Activated B cell treated with CpG ODN at 0.5 μM for 24 hours (primary cell): ENCODE results near the gene SCN1B. TPM values are rescaled to one million over a fixed set of nuclear protein-coding genes. Genes with fewer than 3 reads are reported as not detected.
"Not testable (repeated sequence)": the region's sequence is repeated elsewhere in the genome, so short reads cannot be mapped to it uniquely, and the experiment has no call there.

Experiments
- ATAC-seq: fragments of 200-7000 bp; cut with Tn5 transposase; one replicate; pipeline ENCODE4 v1.10.0; 2021; ENCODE audit warnings: low read depth, mild to moderate bottlenecking, moderate library complexity
- CTCF ChIA-PET: fragments of 350-600 bp; sonication (Branson Sonifier 250); formaldehyde crosslinking; loops from one replicate; lab custom pipeline; 2021; ENCODE audit warnings: antibody characterized with exemption; lab: Charles Lee
- POLR2A ChIA-PET: fragments of 350-600 bp; sonication (Branson Sonifier 250); formaldehyde crosslinking; loops from one replicate; lab custom pipeline; 2021; ENCODE audit warnings: antibody characterized with exemption; lab: Charles Lee
- DNase-seq: peaks from one replicate; pipeline ENCODE4 v3.0.0; 2022
- H3K27ac Mint-ChIP-seq: one replicate; pipeline ENCODE4 v1.8.0; 2020; ENCODE audit warnings: mixed read lengths
- H3K27me3 Mint-ChIP-seq: one replicate; pipeline ENCODE4 v1.8.0; 2021; ENCODE audit warnings: mixed read lengths
- H3K36me3 Mint-ChIP-seq: one replicate; pipeline ENCODE4 v1.8.0; 2021; ENCODE audit warnings: low read depth, mixed read lengths
- H3K4me1 Mint-ChIP-seq: one replicate; pipeline ENCODE4 v1.8.0; 2021; ENCODE audit warnings: mixed read lengths
- H3K4me3 Mint-ChIP-seq: one replicate; pipeline ENCODE4 v1.8.0; 2020; ENCODE audit warnings: mild to moderate bottlenecking, mixed read lengths
- H3K9me3 Mint-ChIP-seq: one replicate; pipeline ENCODE4 v1.8.0; 2020; ENCODE audit warnings: mixed read lengths
- CTCF ChIP-seq: fragments of 200-600 bp; IDR thresholded peaks from one replicate; pipeline ENCODE4 v1.8.0; 2022; ENCODE audit warnings: antibody characterized with exemption, mild to moderate bottlenecking
- intact Hi-C: fragments of 100-400 bp; cut with micrococcal nuclease; formaldehyde crosslinking; loops from one replicate; pipeline ENCODE4 v1.15.1; 2024
- total RNA-seq: library from RNA; stranded (reverse); gene quantifications from 2 replicates; pipeline ENCODE4 v1.2.3, GENCODE V29; 2022

The SCN1B gene
- total RNA-seq, 1 donor from 2014 or later: 0.47 TPM

DNA sequence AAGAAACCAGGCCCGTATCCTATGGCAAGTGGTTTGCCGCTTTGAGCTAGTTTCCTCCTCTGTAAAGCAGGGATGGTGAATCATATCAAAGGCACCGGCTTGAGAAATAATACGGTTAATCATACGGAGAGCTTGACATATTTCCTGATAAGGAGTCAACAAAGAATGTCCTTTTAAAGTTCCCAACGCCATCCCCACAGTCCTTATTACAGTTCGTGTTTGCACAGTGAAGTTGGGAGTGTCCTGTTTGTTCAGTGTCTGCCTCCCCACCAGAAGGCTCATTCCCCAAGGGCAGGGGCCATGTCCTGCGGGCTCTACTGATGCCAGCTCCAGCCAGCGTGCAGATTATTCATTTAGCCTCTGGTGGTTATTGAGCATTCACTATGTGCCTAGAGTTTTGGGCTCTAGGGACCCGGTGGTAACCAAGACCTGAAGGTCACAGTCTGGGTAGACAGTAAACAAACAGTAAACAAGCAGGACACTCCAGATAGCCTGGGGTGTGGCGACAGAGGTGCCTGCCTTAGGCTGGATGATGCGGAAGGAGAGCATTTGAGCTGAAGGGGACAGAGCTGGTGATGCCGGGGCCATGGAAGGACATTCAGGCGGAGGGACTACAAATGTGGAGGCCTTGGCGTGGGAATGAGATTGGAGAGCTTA lies 23.8 kb upstream of the SCN1B start:
- H3K4me3 Mint-ChIP-seq: no peak overlapping the region
- H3K4me1 Mint-ChIP-seq: peaks cover 32% of the 10 kb centered on the region
- H3K36me3 Mint-ChIP-seq: peaks cover 51% of the 10 kb centered on the region
- intact Hi-C loops: no loop called here
- H3K27ac Mint-ChIP-seq: no peak overlapping the region
- no peaks in the 10 kb centered on the region for H3K9me3 Mint-ChIP-seq
- H3K27me3 Mint-ChIP-seq: no peaks in the 10 kb centered on the region
- no peak for DNase-seq
- ATAC-seq: no peak
- no peak for TF ChIP-seq CTCF
- POLR2A ChIA-PET: interaction anchor here (0.6 kb wide), 1 partner anchor 195 kb away, joined by 3 read pairs; no protein-coding TSS in a partner anchor
- CTCF ChIA-PET: interaction anchor here (0.8 kb wide), 2 partner anchors 34 to 35 kb away, joined by 4 read pairs; no protein-coding TSS in a partner anchor

GRCh38 chr19:35006999-35007365 lies 23.3 kb upstream of the SCN1B start:
- TF ChIP-seq CTCF: no peak

GRCh38 chr19:35007427-35007826 lies 22.8 kb upstream of the SCN1B start:
- H3K27ac Mint-ChIP-seq, H3K27me3 Mint-ChIP-seq, CTCF ChIA-PET, POLR2A ChIA-PET, ATAC-seq, intact Hi-C loops, H3K4me3 Mint-ChIP-seq, H3K9me3 Mint-ChIP-seq, DNase-seq: not testable (repeated sequence)
- Mint-ChIP-seq H3K36me3 (peaks cover 57% of the 10 kb centered on the region), H3K4me1 (peaks cover 24% of the 10 kb centered on the region)

More at GRCh38 chr19:35006999-35007365, 23.3 kb upstream of the SCN1B start:
- peaks cover 56% of the 10 kb centered on the region for H3K36me3 Mint-ChIP-seq
- H3K27ac Mint-ChIP-seq: no peak overlapping the region
- CTCF ChIA-PET: interaction anchor here (0.8 kb wide), 1 partner anchor 35 kb away, joined by 4 read pairs; no protein-coding TSS in a partner anchor
- POLR2A ChIA-PET: no interaction called here
- H3K27me3 Mint-ChIP-seq: no peaks in the 10 kb centered on the region
- intact Hi-C loops: no loop called here
- H3K4me1 Mint-ChIP-seq: peaks cover 27% of the 10 kb centered on the region
- no peak overlapping the region for H3K4me3 Mint-ChIP-seq
- no peaks in the 10 kb centered on the region for H3K9me3 Mint-ChIP-seq
- DNase-seq: no peak
- no peak for ATAC-seq

- Mint-ChIP-seq H3K4me1 (peaks cover 24% of the 10 kb centered on the region), H3K9me3 (no peaks in the 10 kb centered on the region), H3K27ac (no peak overlapping the region), H3K4me3 (no peak overlapping the region), H3K36me3 (peaks cover 64% of the 10 kb centered on the region), H3K27me3 (no peaks in the 10 kb centered on the region)
- ChIA-PET POLR2A (interaction anchor here (0.6 kb wide), 1 partner anchor 10 kb away, joined by 7 read pairs; no protein-coding TSS in a partner anchor), CTCF (no interaction called here)
- intact Hi-C loops: no loop called here
- ATAC-seq: no peak
- DNase-seq: no peak
- TF ChIP-seq CTCF: no peak
Measured at GRCh38 chr19:35008891-35009341, 21.4 kb upstream of the SCN1B start.

- no peaks in the 10 kb centered on the region for H3K9me3 Mint-ChIP-seq
- H3K27ac Mint-ChIP-seq: no peak overlapping the region
- no peak for TF ChIP-seq CTCF
- H3K4me3 Mint-ChIP-seq: no peak overlapping the region
- H3K27me3 Mint-ChIP-seq: no peaks in the 10 kb centered on the region
- POLR2A ChIA-PET: interaction anchor here (0.5 kb wide), 1 partner anchor 1803 kb away, joined by 3 read pairs; no protein-coding TSS in a partner anchor
- intact Hi-C loops: no loop called here
- CTCF ChIA-PET: interaction anchor here (5.5 kb wide), 1 partner anchor 37 kb away, joined by 48 read pairs; no protein-coding TSS in a partner anchor
- H3K4me1 Mint-ChIP-seq: peaks cover 28% of the 10 kb centered on the region
- H3K36me3 Mint-ChIP-seq: peaks cover 66% of the 10 kb centered on the region
- ATAC-seq (no peak), DNase-seq (no peak)
Measured at GRCh38 chr19:35009424-35010415, 20.6 kb upstream of the SCN1B start.
